Uterus (tissue), 4 donors: ENCODE data around the gene SH3YL1. TPM values are rescaled to one million over a fixed set of nuclear protein-coding genes. Genes with fewer than 3 reads are reported as not detected.

Experiments used
- DNase-seq, 2 donors: peaks; one replicate each; pipeline ENCODE4 v3.0.0-alpha.2; 2019 to 2020
- H3K27ac ChIP-seq, 2 donors: fragments of 200-600 bp; sonication (generic); 1 replicate in 1 of 2; 2 replicates in 1 of 2; pipeline ENCODE4 v1.5.1; 2016 to 2018
- H3K27me3 ChIP-seq, 2 donors: fragments of 200-600 bp; sonication (generic); one replicate each; pipeline ENCODE4 v1.5.1; 2018 to 2019; ENCODE audit warnings: control low read depth in 1 of 2
- H3K36me3 ChIP-seq, 2 donors: fragments of 200-600 bp; sonication (generic); one replicate each; pipeline ENCODE4 v1.5.1; 2019; ENCODE audit warnings: control low read depth in 1 of 2
- H3K4me1 ChIP-seq, 2 donors: fragments of 200-600 bp; sonication (generic); one replicate each; pipeline ENCODE4 v1.5.1; 2018 to 2019; ENCODE audit warnings: control low read depth in 1 of 2
- H3K4me3 ChIP-seq, 2 donors: fragments of 200-600 bp; sonication (generic); 1 replicate in 1 of 2; 2 replicates in 1 of 2; pipeline ENCODE4 v1.5.1; 2018 to 2019; ENCODE audit warnings: mild to moderate bottlenecking in 1 of 2
- H3K9me3 ChIP-seq, 2 donors: fragments of 200-600 bp; sonication (generic); one replicate each; pipeline ENCODE4 v1.5.1; 2019; ENCODE audit warnings: control low read depth in 1 of 2
- CTCF ChIP-seq, 4 experiments: fragments of 200-600 bp in 2 of 4; fragments of 450-650 bp in 2 of 4; sonication (generic) in 2 of 4; IDR thresholded peaks; one replicate each; pipeline ENCODE4 v1.5.1; 2016 to 2019; ENCODE audit warnings: antibody characterized with exemption in 4 of 4, mild to moderate bottlenecking in 2 of 4, moderate library complexity in 1 of 4
- POLR2A ChIP-seq, 2 donors: fragments of 450-650 bp; IDR thresholded peaks; one replicate each; pipeline ENCODE4 v1.6.1; 2016; ENCODE audit warnings: antibody characterized with exemption in 2 of 2, mild to moderate bottlenecking in 1 of 2, moderate library complexity in 1 of 2
- intact Hi-C: fragments of 100-400 bp; cut with DNase I; formaldehyde crosslinking; loops from one replicate; pipeline ENCODE4 v1.15.1; 2023; ENCODE audit warnings: low total_unique reads
- total RNA-seq, 4 donors: library from RNA; depleted of rRNA in 3 of 4; stranded (reverse); fragments of >200 nt in 3 of 4; gene quantifications; one replicate each; pipeline versions ENCODE4 v1.1.0 to v1.2.4, GENCODE V29; 2014 to 2023
- donor health status: DM: yes; HTN: yes; CAD: no.

Gene SH3YL1
- total RNA-seq, 4 donors from 2014 or later: 6.9 to 113 (median 55.5) TPM

GRCh38 chr2:238869-239268 is 25.0 kb downstream of the SH3YL1 start:
- H3K27ac ChIP-seq: no peak overlapping the region
- H3K4me3 ChIP-seq: no peak overlapping the region
- H3K9me3 ChIP-seq: no peaks in the 10 kb centered on the region
- no peak for TF ChIP-seq POLR2A (IDR thresholded peaks at IDR 0.05)
- TF ChIP-seq CTCF (IDR thresholded peaks at IDR 0.05): no peak
- intact Hi-C loops: no loop called here
- DNase-seq: no peak
- H3K4me1 ChIP-seq: no peaks in the 10 kb centered on the region
- no peaks in the 10 kb centered on the region for H3K27me3 ChIP-seq
- H3K36me3 ChIP-seq: no peaks in the 10 kb centered on the region

- H3K9me3 ChIP-seq: no peaks in the 10 kb centered on the region
- TF ChIP-seq CTCF (IDR thresholded peaks at IDR 0.05) (no peak), POLR2A (IDR thresholded peaks at IDR 0.05) (no peak)
- H3K4me1 ChIP-seq: no peaks in the 10 kb centered on the region
- intact Hi-C loops: no loop called here
- no peaks in the 10 kb centered on the region for H3K27me3 ChIP-seq
- no peaks in the 10 kb centered on the region for H3K36me3 ChIP-seq
- no peak for DNase-seq
- H3K27ac ChIP-seq: no peak overlapping the region
- H3K4me3 ChIP-seq: no peak overlapping the region
These were observed 25.4 kb downstream of the SH3YL1 start for GRCh38 chr2:238431-238830.

- no peak for TF ChIP-seq CTCF (IDR thresholded peaks at IDR 0.05)
- TF ChIP-seq POLR2A (IDR thresholded peaks at IDR 0.05): no peak
- Histone ChIP-seq H3K4me1 (no peaks in the 10 kb centered on the region), H3K36me3 (no peaks in the 10 kb centered on the region), H3K27me3 (no peaks in the 10 kb centered on the region), H3K4me3 (no peak overlapping the region), H3K9me3 (no peaks in the 10 kb centered on the region), H3K27ac (no peak overlapping the region)
- intact Hi-C loops: no loop called here
- no peak for DNase-seq
These were observed 26.0 kb downstream of the SH3YL1 start for GRCh38 chr2:237878-238277.

- no peak overlapping the region for H3K27ac ChIP-seq
- no peak overlapping the region for H3K4me3 ChIP-seq
- H3K27me3 ChIP-seq: no peaks in the 10 kb centered on the region
- H3K36me3 ChIP-seq: no peaks in the 10 kb centered on the region
- no peak for DNase-seq
- H3K4me1 ChIP-seq: no peaks in the 10 kb centered on the region
- no peaks in the 10 kb centered on the region for H3K9me3 ChIP-seq
- TF ChIP-seq POLR2A (IDR thresholded peaks at IDR 0.05) (no peak), CTCF (IDR thresholded peaks at IDR 0.05) (no peak)
- intact Hi-C loops: no loop called here
These were observed 26.8 kb downstream of the SH3YL1 start for GRCh38 chr2:236993-237539.

GRCh38 chr2:234421-234820 is 29.4 kb downstream of the SH3YL1 start:
- TF ChIP-seq POLR2A (IDR thresholded peaks at IDR 0.05): no peak
- no peak for TF ChIP-seq CTCF (IDR thresholded peaks at IDR 0.05)
- intact Hi-C loops: no loop called here
- H3K4me3 ChIP-seq: no peak overlapping the region
- H3K4me1 ChIP-seq: no peaks in the 10 kb centered on the region
- no peak overlapping the region for H3K27ac ChIP-seq
- no peaks in the 10 kb centered on the region for H3K27me3 ChIP-seq
- no peaks in the 10 kb centered on the region for H3K36me3 ChIP-seq
- no peak for DNase-seq
- no peaks in the 10 kb centered on the region for H3K9me3 ChIP-seq
